PC-9 (cell line): ENCODE results near the gene EGLN1. TPM values are rescaled to one million over a fixed set of nuclear protein-coding genes. Genes with fewer than 3 reads are reported as not detected.

Experiments
- BruUV-seq: library from RNA; stranded (reverse); fragments of 400-500 nt; replicated peaks from 2 replicates; lab custom pipeline; 2021; lab: Mats Ljungman, UMichigan
- CTCF ChIA-PET: fragments of 300-600 bp; sonication (Branson Sonifier 250); formaldehyde crosslinking; loops from one replicate; lab custom pipeline; 2022; ENCODE audit warnings: antibody characterized with exemption; lab: Charles Lee
- POLR2A ChIA-PET: fragments of 300-600 bp; sonication (Branson Sonifier 250); formaldehyde crosslinking; loops from one replicate; lab custom pipeline; 2022; ENCODE audit warnings: antibody characterized with exemption; ENCODE audit not compliant: unreplicated experiment; lab: Charles Lee
- DNase-seq, 2 experiments: peaks; one replicate each; pipeline versions ENCODE4 v3.0.0 to v3.0.0-alpha.2; 2015 to 2022; ENCODE audit warnings: mixed read lengths in 1 of 2
- H2AFZ ChIP-seq: fragments of 200-600 bp; sonication (generic); 2 replicates; pipeline ENCODE4 v1.8.1; 2017; ENCODE audit warnings: antibody characterized with exemption
- H3F3A ChIP-seq: fragments of 200-600 bp; sonication (generic); 2 replicates; pipeline ENCODE4 v1.8.1; 2017; ENCODE audit warnings: antibody characterized with exemption, mild to moderate bottlenecking, low read depth; ENCODE audit not compliant: insufficient read depth
- H3K27ac ChIP-seq: fragments of 200-600 bp; sonication (generic); 2 replicates; pipeline ENCODE4 v1.6.1; 2016; ENCODE audit warnings: mixed run types
- H3K27me3 ChIP-seq: fragments of 200-600 bp; sonication (generic); 2 replicates; pipeline ENCODE4 v1.6.1; 2016; ENCODE audit warnings: low read depth, mixed run types; ENCODE audit not compliant: insufficient read depth
- H3K36me3 ChIP-seq: fragments of 200-600 bp; sonication (generic); 2 replicates; pipeline ENCODE4 v1.6.1; 2016; ENCODE audit warnings: low read depth, mixed run types
- H3K4me1 ChIP-seq: fragments of 200-600 bp; sonication (generic); replicated peaks from 2 replicates; pipeline ENCODE4 v1.6.1; 2016; ENCODE audit warnings: mixed run types; ENCODE audit not compliant: insufficient read depth
- H3K4me2 ChIP-seq: fragments of 200-600 bp; sonication (generic); 2 replicates; pipeline ENCODE4 v1.6.1; 2017; ENCODE audit warnings: mixed run types
- H3K4me3 ChIP-seq: fragments of 200-600 bp; sonication (generic); 2 replicates; pipeline ENCODE4 v1.6.1; 2016; ENCODE audit warnings: mixed run types
- H3K79me2 ChIP-seq: fragments of 200-600 bp; sonication (generic); 2 replicates; pipeline ENCODE4 v1.6.1; 2017; ENCODE audit warnings: low read depth, mixed run types
- H3K9me2 ChIP-seq: fragments of 200-600 bp; sonication (generic); 2 replicates; pipeline ENCODE4 v1.8.1; 2017; ENCODE audit warnings: mild to moderate bottlenecking; ENCODE audit not compliant: insufficient read depth
- H3K9me3 ChIP-seq: fragments of 200-600 bp; sonication (generic); 2 replicates; pipeline ENCODE4 v1.8.1; 2016; ENCODE audit warnings: low read depth; ENCODE audit not compliant: insufficient read depth
- H4K20me1 ChIP-seq: fragments of 200-600 bp; sonication (generic); 2 replicates; pipeline ENCODE4 v1.8.1; 2017; ENCODE audit not compliant: insufficient read depth
- CTCF ChIP-seq: fragments of 200-600 bp; sonication (generic); conservative IDR thresholded peaks from 2 replicates; pipeline ENCODE4 v1.6.1; 2017; ENCODE audit warnings: mixed run types, antibody characterized with exemption, mild to moderate bottlenecking, moderate library complexity
- EZH2 ChIP-seq: fragments of 200-600 bp; sonication (generic); IDR thresholded peaks from 2 replicates; pipeline ENCODE4 v1.8.0; 2017; ENCODE audit warnings: antibody characterized with exemption, low read depth
- intact Hi-C: fragments of 100-400 bp; cut with micrococcal nuclease; formaldehyde crosslinking; loops from one replicate; pipeline ENCODE4 v1.10.0; 2022; ENCODE audit not compliant: unreplicated experiment
- total RNA-seq: library from RNA; stranded (reverse); gene quantifications from 2 replicates; pipeline ENCODE4 v1.2.3, GENCODE V29; 2021

The EGLN1 gene
- total RNA-seq, 1 experiment from 2014 or later, result 18.8 TPM

GRCh38 chr1:231396643-231397042 lies 25.4 kb downstream of the EGLN1 start:
- H2AFZ ChIP-seq, result no peak overlapping the region
- H3K79me2 ChIP-seq, result peaks cover 64% of the 10 kb centered on the region
- no peaks in the 10 kb centered on the region for H3K36me3 ChIP-seq
- H3K9me2 ChIP-seq, result no peaks in the 10 kb centered on the region
- H4K20me1 ChIP-seq, result no peaks in the 10 kb centered on the region
- H3F3A ChIP-seq, result peaks cover 28% of the 10 kb centered on the region
- ChIA-PET CTCF (interaction anchor here (0.6 kb wide), 1 partner anchor 155 kb away, joined by 4 read pairs; no protein-coding TSS in a partner anchor), POLR2A (interaction anchor here (0.6 kb wide), 1 partner anchor 631 kb away, joined by 16 read pairs; no protein-coding TSS in a partner anchor)
- no peaks in the 10 kb centered on the region for H3K27me3 ChIP-seq
- no peak overlapping the region for H3K4me3 ChIP-seq
- intact Hi-C loops, result no loop called here
- TF ChIP-seq EZH2 (no peak), CTCF (no peak)
- DNase-seq, result no peak
- BruUV-seq, result no TSS peak
- no peaks in the 10 kb centered on the region for H3K9me3 ChIP-seq
- no peak overlapping the region; the same call in 1 of the 2 replicates for H3K4me2 ChIP-seq
- peaks cover 31% of the 10 kb centered on the region for H3K4me1 ChIP-seq
- H3K27ac ChIP-seq, result peak overlapping the region; percentile 79

GRCh38 chr1:231395998-231396390 lies 26.1 kb downstream of the EGLN1 start:
- Histone ChIP-seq H3K36me3 (no peaks in the 10 kb centered on the region), H3K79me2 (peaks cover 60% of the 10 kb centered on the region), H3K4me3 (peak overlapping the region; percentile 13; the same call in 1 of the 2 replicates), H4K20me1 (no peaks in the 10 kb centered on the region), H3K9me2 (no peaks in the 10 kb centered on the region), H2AFZ (no peak overlapping the region), H3K4me1 (peaks cover 31% of the 10 kb centered on the region), H3K27ac (peak overlapping the region; percentile 79), H3F3A (peaks cover 28% of the 10 kb centered on the region), H3K9me3 (no peaks in the 10 kb centered on the region), H3K4me2 (peak overlapping the region; percentile 70), H3K27me3 (no peaks in the 10 kb centered on the region)
- no peak for DNase-seq
- ChIA-PET CTCF (no interaction called here), POLR2A (interaction anchor here (0.6 kb wide), 2 partner anchors 19 to 173 kb away, joined by 4 to 10 read pairs; no protein-coding TSS in a partner anchor)
- BruUV-seq, result TSS peak; percentile 97
- TF ChIP-seq EZH2 (no peak), CTCF (no peak)
- intact Hi-C loops, result loop anchor here (2.0 kb wide), 1 partner anchor 25 kb away; no protein-coding TSS in a partner anchor

- peaks cover 28% of the 10 kb centered on the region for H3F3A ChIP-seq
- H3K36me3 ChIP-seq, result no peaks in the 10 kb centered on the region
- no peaks in the 10 kb centered on the region for H3K27me3 ChIP-seq
- peaks cover 56% of the 10 kb centered on the region for H3K79me2 ChIP-seq
- H3K4me2 ChIP-seq, result peak overlapping the region; percentile 70
- no peaks in the 10 kb centered on the region for H3K9me3 ChIP-seq
- ChIA-PET CTCF (no interaction called here), POLR2A (interaction anchor here (0.6 kb wide), 3 partner anchors 10 to 174 kb away, joined by 4 to 10 read pairs (median 7); no protein-coding TSS in a partner anchor)
- H4K20me1 ChIP-seq, result no peaks in the 10 kb centered on the region
- TSS peak; percentile 86 for BruUV-seq
- H2AFZ ChIP-seq, result peak overlapping the region; percentile 55; the same call in 1 of the 2 replicates
- H3K4me1 ChIP-seq, result peaks cover 34% of the 10 kb centered on the region
- intact Hi-C loops, result loop anchor here (2.0 kb wide), 1 partner anchor 25 kb away; no protein-coding TSS in a partner anchor
- H3K4me3 ChIP-seq, result peak overlapping the region; percentile 33; the same call in 1 of the 2 replicates
- TF ChIP-seq EZH2 (no peak), CTCF (no peak)
- DNase-seq, result peak; percentile 43 to 84
- no peaks in the 10 kb centered on the region for H3K9me2 ChIP-seq
- peak overlapping the region; percentile 79 for H3K27ac ChIP-seq
Measured at GRCh38 chr1:231395076-231395997, 26.8 kb downstream of the EGLN1 start.
